OCI-LY3 (cell line): Measurements from ENCODE around the gene ARHGAP23.

Experiments
- CTCF ChIP-seq: fragments of 200-600, 300-600 bp; sonication (generic); IDR thresholded peaks from 2 replicates; pipeline ENCODE4 v1.5.1; 2014; ENCODE audit warnings: antibody characterized with exemption, low read length, low read depth
- EZH2phosphoT487 ChIP-seq: fragments of 200-600 bp; shearing (Covaris generic); IDR thresholded peaks from 2 replicates; pipeline ENCODE4 v1.6.1; 2018; ENCODE audit warnings: antibody characterized with exemption, mixed run types, low read depth

DNA sequence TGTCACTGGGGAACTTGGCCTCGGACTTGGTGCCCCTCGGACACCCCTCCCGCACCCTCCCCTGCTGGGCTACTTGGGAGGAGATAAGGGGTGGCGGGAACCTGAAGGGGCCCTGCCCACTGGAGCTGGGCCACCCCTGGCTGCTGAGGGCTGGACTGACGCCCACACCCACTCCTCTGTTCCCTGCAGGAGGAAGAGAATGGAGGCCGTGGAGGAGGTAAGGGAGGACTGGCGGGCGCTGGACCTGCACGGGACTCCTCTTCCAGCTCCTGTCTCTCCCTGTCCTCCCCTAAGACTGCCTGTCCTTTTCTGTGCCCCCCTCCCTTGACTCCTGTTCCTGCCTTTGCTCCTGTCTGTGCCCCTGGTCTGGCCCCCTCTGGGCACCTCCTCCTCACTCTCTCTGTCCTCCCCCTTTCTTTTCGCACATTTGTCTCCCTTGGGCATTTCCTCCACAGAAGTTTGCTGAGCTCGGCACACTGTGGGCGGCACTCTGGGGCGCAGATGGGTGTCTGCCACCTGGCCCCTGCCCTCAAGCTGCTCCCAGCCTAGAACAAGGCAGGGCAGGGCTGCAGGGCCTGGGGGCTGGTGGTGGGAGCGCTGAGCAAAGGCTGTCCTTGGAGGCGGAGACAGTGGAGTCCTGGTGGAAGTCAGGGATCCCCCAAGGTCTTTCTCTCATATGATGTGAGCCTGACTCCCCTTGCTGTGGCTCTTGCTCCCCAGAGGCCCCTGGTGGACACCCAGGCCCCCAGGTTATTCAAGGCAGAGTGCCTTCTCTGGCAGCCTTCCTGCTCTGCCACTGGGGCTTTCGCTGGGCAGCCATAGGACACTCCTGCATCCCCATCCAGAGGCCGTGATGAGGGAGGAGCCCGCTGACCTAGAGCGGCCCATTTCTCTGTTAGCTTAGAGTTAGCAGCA, 32.7 kb downstream of the ARHGAP23 start:
- TF ChIP-seq CTCF, result no peak
- no peak for TF ChIP-seq EZH2phosphoT487
